ENCODE data around the gene ABCA10.
A peak's percentile ranks its signal among the peaks of the same experiment; 100 is the strongest.

The ABCA10 gene

DNA sequence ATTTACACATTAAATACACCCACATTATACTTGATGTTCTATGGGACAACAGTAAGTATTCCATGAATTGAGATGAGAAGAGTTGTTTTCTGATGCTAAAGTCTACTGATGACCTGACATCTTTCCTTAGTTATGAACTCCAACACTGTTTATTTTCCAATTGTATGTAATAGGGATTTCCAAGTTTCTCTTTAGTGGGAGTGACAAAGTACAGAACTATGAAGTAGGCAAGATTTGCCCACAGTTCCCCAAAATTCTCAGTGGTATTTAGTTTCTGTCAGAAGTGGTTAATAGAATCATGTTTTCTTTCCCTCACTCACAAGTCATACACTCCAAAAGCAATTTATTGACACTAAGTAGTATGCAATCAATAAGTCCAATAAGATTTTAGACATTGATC lies 64.4 kb downstream of the ABCA10 start:
- DNase-seq (ENCODE audit: low spot score), result no peak

DNA sequence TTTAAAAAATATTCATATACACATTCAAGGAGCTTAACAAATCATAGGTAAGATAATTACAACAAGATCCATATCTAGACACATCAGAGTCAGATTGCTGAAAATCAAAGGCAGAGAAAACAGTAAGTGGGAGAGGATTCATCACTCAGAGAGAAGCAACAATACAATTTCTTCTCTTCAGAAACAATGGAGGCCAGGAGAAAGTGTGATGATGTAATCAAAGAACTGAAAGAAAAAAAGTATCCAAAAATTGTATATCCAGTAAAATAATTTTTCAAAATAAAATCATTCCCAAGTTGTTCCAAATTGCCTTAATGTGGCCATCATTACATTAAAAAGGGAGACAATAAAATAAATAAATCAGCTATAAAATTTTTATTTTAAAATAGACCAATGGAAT lies 69.2 kb downstream of the ABCA10 start:
- no peak for DNase-seq (ENCODE audit: low spot score)

DNA sequence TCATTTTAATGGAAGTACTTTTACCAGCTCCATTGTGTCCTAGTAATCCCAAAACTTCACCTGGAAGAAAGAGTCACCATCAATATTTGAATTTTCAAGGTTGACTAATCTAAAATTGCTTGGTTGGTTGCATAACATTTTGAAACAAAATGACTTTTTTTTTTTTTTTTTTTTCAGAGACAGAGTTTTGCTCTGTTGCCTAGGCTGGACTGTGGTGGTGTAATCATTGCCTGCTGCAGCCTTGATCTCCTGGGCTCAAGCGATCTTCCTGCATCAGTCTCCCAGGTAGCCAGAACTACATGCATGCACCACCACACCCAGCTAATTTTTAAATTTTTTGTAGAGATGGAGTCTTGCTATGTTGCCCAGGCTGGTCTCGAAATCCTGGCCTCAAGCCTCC lies 74.4 kb downstream of the ABCA10 start:
- DNase-seq (ENCODE audit: low spot score), result no peak

DNA sequence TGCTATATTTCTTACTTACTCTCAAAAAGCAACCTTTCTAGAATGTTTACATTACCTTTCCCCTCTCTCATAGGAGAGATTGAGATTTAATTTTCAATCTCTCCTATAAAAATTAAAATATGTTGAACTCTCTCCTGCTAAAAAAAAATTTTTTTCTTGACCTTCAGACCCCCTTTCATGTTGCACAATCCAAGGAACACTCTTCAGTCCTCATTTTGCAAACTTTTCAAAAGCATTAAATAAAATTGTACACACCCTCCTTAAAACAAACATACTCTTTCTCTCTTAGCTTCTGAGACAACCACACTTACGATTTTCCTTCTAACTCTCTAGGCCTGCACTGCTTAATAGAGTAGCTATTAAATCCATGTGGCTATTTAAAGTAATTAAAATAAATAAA lies 78.3 kb downstream of the ABCA10 start:
- DNase-seq (ENCODE audit: low spot score), result no peak

DNA sequence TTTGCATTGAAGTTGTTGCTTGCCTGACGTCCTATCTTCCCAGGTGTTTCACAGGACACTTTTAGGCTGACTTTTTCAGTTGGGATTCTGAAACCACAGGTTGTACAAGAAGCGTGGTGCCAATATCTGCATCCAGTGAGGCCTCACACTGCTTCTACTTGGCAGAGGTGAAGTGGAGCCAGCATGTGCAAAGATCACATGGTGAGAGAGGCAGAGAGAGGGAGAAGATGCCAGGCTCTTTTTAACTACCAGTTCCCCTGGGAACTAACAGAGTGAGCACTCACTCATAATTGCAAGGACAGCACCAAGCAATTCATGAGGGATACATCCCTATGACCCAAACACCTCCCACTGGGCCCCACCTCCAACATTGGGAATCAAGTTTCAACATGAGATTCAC lies 81.2 kb downstream of the ABCA10 start:
- DNase-seq (ENCODE audit: low spot score), result no peak

DNA sequence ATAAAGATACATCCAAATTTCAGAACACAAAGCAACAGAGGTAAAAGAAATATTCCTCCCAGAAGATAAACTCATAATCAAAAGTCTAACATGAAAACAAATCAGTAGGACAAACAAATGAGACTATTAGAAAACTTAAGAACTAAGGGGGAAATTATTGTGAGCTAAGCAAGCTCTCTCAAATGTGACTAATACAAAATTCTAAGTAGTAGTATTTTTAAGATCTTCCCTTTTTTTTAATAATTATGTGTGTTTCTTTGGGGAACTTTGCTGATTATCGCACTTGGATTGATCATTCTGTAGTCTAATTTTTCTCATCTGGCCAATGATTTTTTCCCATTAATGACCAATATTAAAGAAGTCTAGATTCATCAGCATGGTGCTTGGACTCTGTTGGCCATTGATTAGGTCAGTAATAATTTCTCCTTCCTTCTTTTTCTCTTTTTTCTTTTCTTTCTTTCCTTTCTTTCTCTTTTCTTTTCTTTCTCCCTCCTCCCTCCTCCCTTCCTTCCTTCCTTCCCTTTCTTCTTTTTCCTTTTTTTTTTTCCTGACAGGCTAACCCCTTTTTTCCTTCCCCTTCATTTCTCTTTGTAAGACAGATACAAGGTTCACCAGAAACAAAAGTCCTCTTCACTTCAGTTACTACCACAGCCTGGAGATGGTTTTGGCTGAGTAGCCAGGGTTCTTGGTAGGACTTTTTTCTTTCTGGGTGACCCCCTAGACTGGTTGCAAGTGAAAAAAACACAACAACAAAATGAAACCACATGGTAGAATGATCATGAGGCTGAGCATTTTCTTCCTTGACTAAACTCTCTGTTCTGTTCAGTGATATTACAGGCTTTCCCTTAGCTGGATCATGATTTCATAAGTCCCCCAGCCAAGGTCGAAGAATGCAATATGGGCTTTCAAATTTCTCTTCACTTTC lies 84.0 kb downstream of the ABCA10 start:
- no peak for DNase-seq (ENCODE audit: low spot score)

DNA sequence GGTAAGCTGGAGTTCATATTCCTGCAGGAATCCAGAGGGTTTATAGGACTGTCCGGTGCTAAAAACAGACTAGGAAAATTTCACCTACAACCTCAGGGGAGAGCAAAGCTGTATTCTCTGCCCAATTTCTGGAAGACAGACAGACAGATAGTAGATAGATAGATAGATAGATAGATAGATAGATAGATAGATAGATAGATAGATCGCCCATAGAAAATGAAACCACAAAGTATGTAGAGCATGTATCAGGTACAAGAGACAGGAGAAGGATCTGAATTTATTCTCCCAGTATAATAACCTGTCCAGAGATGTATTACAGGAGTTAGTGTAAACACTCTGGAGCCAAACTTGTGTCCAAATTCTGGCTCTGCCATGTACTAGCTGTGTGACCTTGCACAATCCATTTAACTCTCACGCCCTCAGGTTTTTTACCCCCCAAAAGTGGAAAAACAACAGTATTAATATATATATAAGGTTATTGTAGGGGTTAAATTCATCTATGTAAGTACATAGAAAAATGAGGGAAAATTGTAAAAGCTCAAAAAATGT lies 84.9 kb downstream of the ABCA10 start:
- DNase-seq (ENCODE audit: low spot score), result no peak

DNA sequence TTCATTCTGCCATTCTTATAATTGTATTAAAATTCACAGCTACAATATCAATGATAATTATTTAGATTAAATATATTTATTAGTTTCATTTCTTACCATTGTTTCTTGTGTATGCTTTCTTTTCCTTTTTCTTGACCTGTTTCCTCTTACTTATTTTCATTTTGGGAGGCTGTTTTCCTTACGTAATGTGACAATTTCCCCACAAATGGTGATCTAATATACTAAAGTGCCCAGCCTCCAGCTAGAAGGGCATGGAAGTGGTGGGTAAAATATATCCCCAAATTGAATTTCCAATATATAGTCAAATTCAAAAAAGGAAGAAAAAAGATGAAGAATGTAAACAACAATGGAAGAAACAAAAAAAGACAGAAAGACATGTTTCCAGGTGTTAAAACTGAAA lies 85.5 kb downstream of the ABCA10 start:
- DNase-seq (ENCODE audit: low spot score), result no peak

DNA sequence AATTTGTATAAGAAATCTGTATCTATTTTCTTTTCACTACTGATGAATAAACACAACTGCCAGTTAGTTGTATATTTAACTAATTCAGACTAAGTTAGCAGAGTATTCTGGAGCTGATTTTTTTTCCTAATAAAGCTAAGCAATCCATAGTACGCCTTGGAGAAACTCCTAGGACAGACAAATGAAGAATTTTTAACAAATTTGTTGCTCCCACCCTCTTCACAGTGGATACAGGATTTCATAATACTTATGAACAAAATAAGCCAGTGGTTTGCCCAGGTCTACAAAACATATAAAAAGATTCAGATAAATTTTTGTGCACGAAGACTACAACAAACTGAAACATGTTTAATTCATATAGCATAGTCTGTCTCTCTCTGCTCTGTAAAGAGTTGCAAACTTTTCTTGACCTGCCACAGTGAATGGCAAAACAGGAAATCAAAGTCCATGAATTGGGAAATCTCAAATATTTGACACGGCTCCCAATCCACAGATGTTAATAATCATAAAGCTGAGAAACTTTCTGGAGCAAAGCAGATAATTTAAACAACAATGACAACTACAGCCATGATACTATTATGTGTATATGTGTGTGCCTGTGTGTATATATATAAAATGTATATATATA lies 86.3 kb downstream of the ABCA10 start:
- DNase-seq (ENCODE audit: low spot score), result peak; percentile 27

DNA sequence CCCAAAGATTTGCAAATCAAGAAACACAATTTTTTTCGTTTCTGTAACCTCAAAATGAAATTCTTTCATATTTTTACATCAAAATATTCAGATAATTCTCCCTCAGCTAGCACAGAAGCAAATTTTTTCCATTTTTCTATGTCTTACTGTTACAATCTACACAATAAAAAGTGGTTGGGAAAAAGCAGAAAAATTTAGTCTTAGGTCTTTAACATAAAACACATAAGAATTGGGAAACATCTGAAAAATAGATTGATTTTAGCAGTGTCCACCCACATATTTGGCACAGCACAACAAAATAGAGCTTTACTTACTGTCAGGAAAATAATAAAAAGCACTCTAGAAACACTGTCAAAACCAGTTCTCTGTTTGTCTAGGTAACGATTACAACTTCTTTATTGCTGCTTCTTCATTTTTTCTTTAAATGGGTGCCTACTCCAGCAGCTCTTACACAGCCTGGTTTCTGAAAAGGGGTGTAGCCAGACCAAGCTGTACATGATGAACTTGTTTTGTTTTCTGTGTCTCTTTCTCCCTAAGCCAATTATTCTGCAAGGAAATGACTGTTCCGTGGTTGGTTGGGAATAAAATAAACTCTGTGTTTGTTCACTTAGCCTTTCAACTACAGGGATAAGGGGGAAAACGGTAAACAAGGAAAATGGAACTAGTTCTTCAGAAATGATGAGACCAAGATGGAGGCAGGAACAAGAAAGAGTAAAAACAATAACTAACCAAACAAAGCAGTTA lies 87.0 kb downstream of the ABCA10 start, which contains the start of gene ABCA6:
ABCA6 (minus strand) TSS at position 465 of the 744 bp plus-strand sequence. CDS start 1,192 bp downstream, outside the sequence.
- DNase-seq (ENCODE audit: low spot score), result peak; percentile 38

DNA sequence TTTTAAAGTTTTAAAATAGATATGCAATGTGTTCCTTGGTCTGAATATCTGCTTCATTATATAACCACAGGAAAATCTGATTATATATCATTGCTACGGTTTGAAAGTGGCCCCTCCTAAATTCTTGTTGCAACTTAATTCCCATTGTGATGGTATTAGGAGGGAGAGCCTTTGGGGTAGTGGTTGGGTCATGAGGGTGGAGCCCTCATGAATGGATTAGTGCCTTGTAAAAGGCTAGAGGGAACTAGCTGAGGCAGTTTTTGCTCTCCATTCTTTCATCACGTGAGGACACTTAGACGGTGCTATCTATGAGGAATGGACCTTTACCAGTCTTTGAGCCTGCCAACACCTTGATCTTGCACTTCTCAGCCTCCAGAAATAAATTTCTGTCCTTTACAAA lies 94.5 kb downstream of the ABCA10 start:
- DNase-seq (ENCODE audit: low spot score), result no peak

DNA sequence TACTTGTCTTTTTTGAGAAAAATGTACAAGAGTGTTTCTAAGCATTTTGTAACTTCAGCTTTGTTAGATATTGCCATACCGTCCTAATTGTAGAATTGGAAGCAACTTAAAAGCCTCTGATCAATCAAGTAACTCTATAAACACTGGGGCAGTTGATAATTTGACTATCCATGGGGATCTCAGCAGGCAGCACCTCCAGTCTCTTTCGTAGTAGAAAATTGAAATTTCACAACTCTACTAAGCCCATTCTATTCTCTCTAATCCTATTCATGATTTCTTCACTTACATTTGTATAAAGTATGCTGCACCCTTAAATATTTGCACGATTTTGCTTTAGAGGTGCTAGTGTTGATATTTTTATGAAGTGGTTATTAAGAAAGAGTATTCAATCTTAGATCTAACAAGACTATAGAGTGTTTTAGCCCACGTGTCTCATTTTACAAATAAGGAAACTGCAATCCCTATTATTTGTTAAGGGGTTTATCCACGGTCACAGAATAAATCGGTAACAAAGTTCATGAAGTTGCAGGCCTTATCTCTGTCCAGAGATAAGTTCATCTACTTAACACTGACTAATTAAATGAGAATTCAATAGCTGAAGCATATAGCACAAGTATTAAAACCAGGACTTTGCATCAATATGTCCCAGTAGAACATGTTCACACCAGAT lies 97.9 kb downstream of the ABCA10 start:
- DNase-seq (ENCODE audit: low spot score), result no peak

DNA sequence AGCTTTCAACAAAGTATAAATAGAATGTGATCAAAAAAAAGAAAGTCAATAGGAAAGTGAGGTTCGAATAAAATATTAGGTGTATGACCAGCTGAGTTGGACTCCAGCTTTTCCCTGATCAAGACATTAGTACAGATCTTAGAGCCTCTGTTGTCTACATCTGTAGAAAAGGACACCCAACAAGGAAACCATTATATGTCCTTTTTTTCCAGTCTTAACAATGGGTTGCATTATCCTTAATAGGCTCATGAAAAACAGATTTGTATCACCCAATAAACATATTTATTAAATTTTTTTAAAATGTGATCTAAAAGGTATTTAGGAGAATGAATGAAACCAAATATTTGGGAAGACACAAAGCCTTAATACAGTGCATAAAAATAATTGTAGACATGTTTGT lies 105.0 kb downstream of the ABCA10 start:
- DNase-seq (ENCODE audit: low spot score), result no peak

DNA sequence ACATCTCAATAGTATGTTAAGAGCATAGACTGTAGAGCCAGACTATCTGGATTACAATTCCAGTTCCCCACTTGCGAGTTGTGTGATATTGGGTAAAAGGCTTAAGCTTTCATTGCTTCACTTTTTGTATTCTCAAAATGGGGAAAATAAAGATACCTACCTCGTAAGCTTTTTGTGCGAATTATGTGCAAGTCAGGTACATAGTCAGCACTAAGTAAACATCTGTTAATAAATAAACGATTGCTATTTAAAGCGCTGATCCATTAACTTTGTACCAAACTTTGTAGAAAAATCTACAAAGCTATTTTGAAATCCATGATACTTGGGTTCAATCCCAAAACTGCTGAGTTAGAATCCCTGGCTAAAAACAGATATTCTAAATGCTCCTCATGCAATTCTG lies 106.6 kb downstream of the ABCA10 start:
- DNase-seq (ENCODE audit: low spot score), result no peak

DNA sequence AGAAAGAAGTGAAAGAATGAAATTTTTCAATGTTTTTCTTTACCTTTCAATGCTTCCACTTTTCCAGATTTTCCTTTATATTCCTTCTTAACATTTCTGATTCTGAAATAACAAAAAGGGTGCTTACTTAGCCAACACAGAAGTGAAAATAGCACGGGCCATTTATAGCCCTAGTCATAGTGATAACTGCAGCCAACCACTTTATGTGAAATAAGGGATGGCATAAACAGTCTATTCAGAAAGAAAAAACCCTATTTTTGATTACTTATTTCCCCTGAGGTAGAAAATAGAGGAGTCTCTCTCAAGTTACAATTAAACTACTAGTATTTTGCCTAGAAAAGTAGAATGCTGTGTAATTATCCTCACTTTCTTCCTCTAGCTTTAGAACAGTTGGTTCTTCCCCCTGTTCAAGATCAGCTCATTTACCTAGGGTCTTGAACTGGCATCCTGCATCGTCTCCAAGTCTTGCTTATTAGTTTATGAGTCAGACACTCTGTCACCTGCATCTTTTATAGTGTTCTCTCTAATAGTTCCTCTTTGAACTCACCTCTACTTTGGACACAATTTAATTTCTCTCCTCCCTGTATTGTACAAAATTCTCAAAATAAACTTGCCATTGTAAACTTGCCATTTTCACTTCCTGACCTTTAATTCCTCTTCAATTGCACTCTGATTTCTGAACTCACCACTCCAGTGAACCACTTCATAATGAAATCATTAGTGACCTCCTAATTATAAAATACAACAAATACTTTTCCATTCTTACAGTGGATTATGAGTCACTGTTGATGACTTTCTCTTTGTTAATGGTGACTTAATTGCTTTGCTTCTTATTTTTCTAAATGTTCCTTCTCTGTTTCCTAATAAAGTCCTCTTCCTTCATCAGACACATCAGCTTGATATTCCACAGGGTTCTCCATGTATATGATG lies 110.5 kb downstream of the ABCA10 start:
- no peak for DNase-seq (ENCODE audit: low spot score)

DNA sequence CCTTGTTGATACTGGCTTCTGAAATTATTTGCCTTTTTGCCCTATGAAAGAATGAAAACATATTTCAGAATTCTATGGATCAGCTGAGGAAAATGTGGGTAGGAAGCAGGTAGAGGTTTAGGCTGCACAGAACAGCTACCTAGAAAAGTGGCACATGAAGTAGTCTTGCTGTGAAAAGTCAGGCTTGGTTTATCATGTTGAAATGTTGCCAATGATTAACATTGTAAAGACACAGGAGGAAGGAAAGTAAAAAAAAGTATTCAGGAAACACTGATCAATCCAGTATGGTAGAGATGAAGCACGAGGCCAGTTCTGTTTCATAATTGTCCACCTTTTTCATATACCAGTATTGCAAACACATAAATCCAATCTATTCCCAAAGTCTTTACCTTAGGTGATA lies 116.8 kb downstream of the ABCA10 start:
- no peak for DNase-seq (ENCODE audit: low spot score)

DNA sequence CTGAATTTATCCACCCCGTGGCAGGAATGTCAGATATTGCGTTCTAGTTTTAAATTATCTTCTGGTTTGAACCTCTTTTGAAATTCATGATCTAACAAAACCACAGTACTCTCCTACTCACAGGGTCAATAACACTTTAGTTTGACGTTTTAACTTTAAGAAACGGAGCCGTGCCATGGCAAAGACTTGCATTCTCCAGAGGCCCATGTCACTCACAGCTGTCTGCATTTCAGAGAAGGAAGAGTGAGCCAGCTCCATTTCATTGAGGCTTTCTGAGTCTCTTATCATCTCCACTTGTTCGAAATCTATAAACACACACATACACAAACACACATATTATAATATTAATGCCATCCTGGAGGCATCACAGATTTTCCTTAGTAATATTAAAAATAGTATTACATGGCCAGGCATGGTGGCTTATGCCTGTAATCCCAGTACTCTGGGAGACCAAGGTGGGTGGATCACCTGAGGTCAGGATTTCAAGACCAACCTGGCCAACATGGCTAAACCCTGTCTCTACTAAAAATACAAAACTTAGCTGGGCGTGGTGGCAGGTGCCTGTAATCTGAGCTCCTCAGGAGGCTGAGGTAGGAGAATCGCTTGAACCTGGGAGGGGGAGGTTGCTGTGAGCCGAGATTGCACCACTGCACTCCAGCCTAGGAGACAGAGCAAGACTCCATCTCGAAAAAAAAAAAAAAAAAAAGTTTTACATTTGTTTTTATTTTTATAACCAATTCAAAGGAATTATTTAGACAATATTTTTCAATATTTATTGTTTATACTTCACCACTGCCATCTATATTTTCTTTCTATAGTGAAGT lies 122.5 kb downstream of the ABCA10 start:
- no peak for DNase-seq (ENCODE audit: low spot score)

DNA sequence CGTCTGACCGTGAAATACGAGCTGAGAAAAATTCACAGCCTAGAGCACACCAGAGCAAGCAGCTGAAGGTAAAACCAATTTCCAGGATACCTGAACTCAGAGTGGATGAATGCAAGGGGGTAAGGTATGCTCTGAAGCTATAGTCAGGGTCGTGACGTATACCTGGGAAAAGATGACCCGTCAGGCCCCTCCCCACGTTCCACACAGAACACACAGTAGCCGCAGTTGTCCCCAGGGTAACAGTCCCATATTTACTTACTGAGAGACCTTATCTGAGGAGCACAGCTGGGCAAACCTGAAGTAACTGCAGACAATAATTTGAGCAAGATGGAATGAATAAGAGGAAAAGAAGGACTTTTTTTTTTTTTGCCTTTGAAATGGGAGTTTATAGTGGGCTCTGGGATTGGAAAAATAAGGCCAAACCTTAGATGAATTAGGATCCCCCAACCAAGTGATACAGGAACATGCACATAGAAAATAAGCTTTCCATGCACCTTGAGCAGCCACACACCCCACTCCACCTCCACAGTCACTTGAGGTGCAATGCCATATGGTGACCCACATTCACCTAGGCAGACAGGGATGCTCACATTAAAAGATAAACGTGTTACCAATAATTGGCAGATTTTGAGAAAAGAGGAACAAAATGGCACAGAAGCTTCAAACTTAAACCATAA lies 124.9 kb downstream of the ABCA10 start:
- no peak for DNase-seq (ENCODE audit: low spot score)

DNA sequence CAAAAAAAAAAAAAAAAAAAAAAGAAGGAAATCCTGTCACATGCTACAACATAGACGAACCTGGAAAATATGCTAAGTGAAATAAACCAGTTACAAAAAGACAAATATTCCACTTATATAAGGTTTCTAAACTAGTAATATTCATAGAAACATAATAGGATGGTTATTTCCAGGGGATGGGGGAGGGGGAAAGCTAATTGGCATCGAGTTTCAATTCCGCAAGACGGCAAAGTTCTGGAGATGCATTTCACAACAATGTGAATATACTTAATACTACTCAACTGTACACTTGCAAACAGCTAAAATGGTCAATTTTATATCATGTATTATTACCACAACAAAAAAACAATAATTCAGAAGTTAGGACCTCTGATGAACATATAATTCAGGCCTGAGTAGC lies 130.0 kb downstream of the ABCA10 start:
- DNase-seq (ENCODE audit: low spot score), result no peak
